GM19372 (cell line): Measurements from ENCODE around the gene CCDC134.
A peak's percentile ranks its signal among the peaks of the same experiment; 100 is the strongest.
"Not testable (repeated sequence)": the region's sequence is repeated elsewhere in the genome, so short reads cannot be mapped to it uniquely, and the experiment has no call there.

Experiments
- ATAC-seq: cut with Tn5 transposase; IDR thresholded peaks from one replicate; pipeline ENCODE4 v1.9.1; 2021; ENCODE audit warnings: mild to moderate bottlenecking, low read depth, moderate library complexity; ENCODE audit not compliant: unreplicated experiment

Gene CCDC134

GRCh38 chr22:41821471-41822316 is 21.2 kb downstream of the CCDC134 start:
- ATAC-seq, result no peak

GRCh38 chr22:41822317-41823057 is 22.0 kb downstream of the CCDC134 start:
- ATAC-seq, result no peak

- ATAC-seq, result no peak
Observed at GRCh38 chr22:41823797-41824196, 23.3 kb downstream of the CCDC134 start.

- ATAC-seq, result no peak
Observed at GRCh38 chr22:41825376-41825775, 24.9 kb downstream of the CCDC134 start.

GRCh38 chr22:41826021-41826420 is 25.5 kb downstream of the CCDC134 start:
- no peak for ATAC-seq

GRCh38 chr22:41826430-41827383 is 26.2 kb downstream of the CCDC134 start:
- no peak for ATAC-seq

GRCh38 chr22:41827671-41828070 is 27.2 kb downstream of the CCDC134 start:
- no peak for ATAC-seq

GRCh38 chr22:41828516-41828915 is 28.0 kb downstream of the CCDC134 start:
- ATAC-seq, result no peak

- ATAC-seq, result no peak
Observed at GRCh38 chr22:41830174-41830573, 29.7 kb downstream of the CCDC134 start.

GRCh38 chr22:41831383-41831782 is 30.9 kb downstream of the CCDC134 start:
- ATAC-seq, result no peak

GRCh38 chr22:41831828-41832552 is 31.5 kb downstream of the CCDC134 start:
- ATAC-seq, result no peak

- ATAC-seq, result peak; percentile 82
Observed at GRCh38 chr22:41832553-41833368, 32.3 kb downstream of the CCDC134 start, which contains the start of gene SREBF2. Gene SREBF2 (plus strand): TSS chr22:41833105. CDS start chr22:41833271, 166 bp downstream.

GRCh38 chr22:41833369-41834004 is 33.0 kb downstream of the CCDC134 start:
- ATAC-seq, result peak; percentile 22

- ATAC-seq, result no peak
Observed at GRCh38 chr22:41834005-41834944, 33.8 kb downstream of the CCDC134 start.

- not testable (repeated sequence) for ATAC-seq
Observed at GRCh38 chr22:41835462-41835861, 35.0 kb downstream of the CCDC134 start.

- ATAC-seq, result no peak
Observed at GRCh38 chr22:41836551-41836950, 36.1 kb downstream of the CCDC134 start.

GRCh38 chr22:41838842-41839618 is 38.6 kb downstream of the CCDC134 start:
- ATAC-seq, result no peak
